ENCODE measurements around the gene NLRP5. TPM values are rescaled to one million over a fixed set of nuclear protein-coding genes. Genes with fewer than 3 reads are reported as not detected.

Gene NLRP5
- polyA plus RNA-seq, 1 of the 3 experiments (the other 2 are of a cell fraction): not detected

- Histone ChIP-seq H3K79me2 (ENCODE audit: insufficient read depth) (no peaks in the 10 kb centered on the region), H3K27ac (ENCODE audit: low read depth in 2 of 2, low read length in 1 of 2) (no peak overlapping the region), H3K4me3 (ENCODE audit: low read depth in 2 of 2, low read length in 1 of 2) (no peak overlapping the region), H3K4me2 (no peak overlapping the region), H3K36me3 (replicated peaks in 1 of 2; ENCODE audit: control insufficient read depth in 1 of 2, insufficient read depth in 2 of 2, low read length in 1 of 2) (no peaks in the 10 kb centered on the region), H2AFZ (ENCODE audit: low read depth) (no peak overlapping the region; the same call in 1 of the 2 replicates), H4K20me1 (ENCODE audit: insufficient read depth) (no peaks in the 10 kb centered on the region), H3K27me3 (ENCODE audit: insufficient read depth) (peaks cover 20% of the 10 kb centered on the region), H3K9ac (no peak overlapping the region), H3F3A (replicated peaks; ENCODE audit: insufficient read depth) (peaks cover 7% of the 10 kb centered on the region), H3K9me2 (no peaks in the 10 kb centered on the region), H3K9me3 (no peaks in the 10 kb centered on the region), H3K4me1 (ENCODE audit: control insufficient read depth in 1 of 2, insufficient read depth in 2 of 2, low read depth in 1 of 2, low read length in 1 of 2) (no peaks in the 10 kb centered on the region)
- CTCF ChIA-PET: no interaction called here
- POLR2A ChIA-PET: no interaction called here
- 1% methylated on average over 5 of the region's 5 CpGs for WGBS (ENCODE audit: low lambda C conversion rate)
- TF ChIP-seq GABPA (IDR thresholded peaks at IDR 0.05; ENCODE audit: low read depth) (no peak), REST (IDR thresholded peaks at IDR 0.05; ENCODE audit: low read depth, low read length) (no peak), CTCF (IDR thresholded peaks at IDR 0.05) (no peak), ELF1 (IDR thresholded peaks at IDR 0.05) (no peak), RAD21 (IDR thresholded peaks at IDR 0.05; ENCODE audit: low read length) (no peak), POLR2AphosphoS5 (IDR thresholded peaks at IDR 0.05; ENCODE audit: low read depth, low read length) (no peak), GATA2 (CRISPR knock-in tag; IDR thresholded peaks at IDR 0.05) (no peak), SMC3 (IDR thresholded peaks at IDR 0.05; ENCODE audit: low read depth, low read length) (no peak)
- DNase-seq: no peak
Observed at GRCh38 chr19:55990831-55991230, 4.3 kb downstream of the NLRP5 start.

GRCh38 chr19:55993492-55993891, 6.9 kb downstream of the NLRP5 start:
- DNase-seq: no peak
- TF ChIP-seq MAX (IDR thresholded peaks at IDR 0.05; ENCODE audit: low read depth): no peak
- no peak for TF ChIP-seq IRF3 (IDR thresholded peaks at IDR 0.05; ENCODE audit: low read depth, low read length)
- TF ChIP-seq GATA2 (CRISPR knock-in tag; IDR thresholded peaks at IDR 0.05): no peak
- no peak for TF ChIP-seq RCOR1 (IDR thresholded peaks at IDR 0.05; ENCODE audit: low read length)
- TF ChIP-seq USF1 (IDR thresholded peaks at IDR 0.05; ENCODE audit: borderline replicate concordance, low read depth): no peak
- no peak for TF ChIP-seq SIN3A (IDR thresholded peaks at IDR 0.05; ENCODE audit: borderline replicate concordance, low read depth, low read length)
- TF ChIP-seq NFIC (IDR thresholded peaks at IDR 0.05; ENCODE audit: borderline replicate concordance): no peak
- TF ChIP-seq YY1 (IDR thresholded peaks at IDR 0.05; ENCODE audit: low read depth): no peak
- no peak for TF ChIP-seq MXI1 (IDR thresholded peaks at IDR 0.05; ENCODE audit: low read depth, low read length)
- TF ChIP-seq RXRA (IDR thresholded peaks at IDR 0.05; ENCODE audit: borderline replicate concordance, low read depth): no peak
- TF ChIP-seq EP300 (IDR thresholded peaks at IDR 0.05; ENCODE audit: borderline replicate concordance in 1 of 2, low read depth in 1 of 2, low read length in 1 of 2): no peak
- no peak for TF ChIP-seq RFX5 (IDR thresholded peaks at IDR 0.05; ENCODE audit: low read length)
- TF ChIP-seq ELF1 (IDR thresholded peaks at IDR 0.05): no peak
- no peak for TF ChIP-seq FOXM1 (IDR thresholded peaks at IDR 0.05; ENCODE audit: low read depth)

More at GRCh38 chr19:55993492-55993891, 6.9 kb downstream of the NLRP5 start:
- H3K9me3 ChIP-seq: no peaks in the 10 kb centered on the region
- 4% methylated on average over 1 of the region's 1 CpG for WGBS (ENCODE audit: low lambda C conversion rate)
- no peak overlapping the region for H3K27ac ChIP-seq (ENCODE audit: low read depth in 2 of 2, low read length in 1 of 2)
- H4K20me1 ChIP-seq (ENCODE audit: insufficient read depth): no peaks in the 10 kb centered on the region
- peaks cover 11% of the 10 kb centered on the region for H3K27me3 ChIP-seq (ENCODE audit: insufficient read depth)
- POLR2A ChIA-PET: no interaction called here
- CTCF ChIA-PET: no interaction called here
- no peak overlapping the region for H2AFZ ChIP-seq (ENCODE audit: low read depth)
- H3K4me2 ChIP-seq: no peak overlapping the region
- H3K9me2 ChIP-seq: no peaks in the 10 kb centered on the region
- no peak overlapping the region for H3K4me3 ChIP-seq (ENCODE audit: low read depth in 2 of 2, low read length in 1 of 2)
- no peaks in the 10 kb centered on the region for H3K36me3 ChIP-seq (replicated peaks in 1 of 2; ENCODE audit: control insufficient read depth in 1 of 2, insufficient read depth in 2 of 2, low read length in 1 of 2)
- H3K9ac ChIP-seq: no peak overlapping the region
- no peaks in the 10 kb centered on the region for H3K4me1 ChIP-seq (ENCODE audit: control insufficient read depth in 1 of 2, insufficient read depth in 2 of 2, low read depth in 1 of 2, low read length in 1 of 2)
- H3K79me2 ChIP-seq (ENCODE audit: insufficient read depth): no peaks in the 10 kb centered on the region
- H3F3A ChIP-seq (replicated peaks; ENCODE audit: insufficient read depth): peaks cover 7% of the 10 kb centered on the region
